Lower lobe of right lung (tissue), 2 donors: ENCODE data around the gene NXPE1. TPM values are rescaled to one million over a fixed set of nuclear protein-coding genes. Genes with fewer than 3 reads are reported as not detected.

Source experiments
- ATAC-seq, 2 donors: fragments of 200-7000 bp; cut with Tn5 transposase; one replicate each; pipeline ENCODE4 v1.9.1; 2020 to 2022; ENCODE audit warnings: mild to moderate bottlenecking in 2 of 2, moderate library complexity in 2 of 2
- DNase-seq: peaks from one replicate; pipeline ENCODE4 v3.0.0-alpha.2; 2020
- H3K27ac ChIP-seq: fragments of 200-600 bp; one replicate; pipeline ENCODE4 v1.8.0; 2022
- H3K27me3 ChIP-seq: fragments of 200-600 bp; one replicate; pipeline ENCODE4 v1.8.0; 2022; ENCODE audit warnings: low read depth
- H3K36me3 ChIP-seq: fragments of 200-600 bp; one replicate; pipeline ENCODE4 v1.8.0; 2022; ENCODE audit warnings: mild to moderate bottlenecking
- H3K4me1 ChIP-seq: fragments of 200-600 bp; one replicate; pipeline ENCODE4 v1.8.0; 2022
- H3K4me3 ChIP-seq: fragments of 200-600 bp; one replicate; pipeline ENCODE4 v1.8.0; 2022; ENCODE audit warnings: mild to moderate bottlenecking
- H3K9me3 ChIP-seq: fragments of 200-600 bp; one replicate; pipeline ENCODE4 v1.8.0; 2022
- CTCF ChIP-seq: fragments of 200-600 bp; IDR thresholded peaks from one replicate; pipeline ENCODE4 v1.8.0; 2022; ENCODE audit warnings: antibody characterized with exemption, mild to moderate bottlenecking
- intact Hi-C: fragments of 100-400 bp; cut with DNase I; formaldehyde crosslinking; loops from one replicate; pipeline ENCODE4 v1.11.0; 2022
- total RNA-seq: library from RNA; stranded (reverse); fragmentation: NEBNext Ultra II Directional; extraction: Animal tissue kit (Norgen Biotek cat#: 25700); gene quantifications from one replicate; pipeline ENCODE4 v1.2.1, GENCODE V29; 2021
- donor health status: DM: no; HTN: yes; CAD: no; lungs with severe emphysema.

Gene NXPE1
- total RNA-seq, 1 donor from 2014 or later = not detected

DNA sequence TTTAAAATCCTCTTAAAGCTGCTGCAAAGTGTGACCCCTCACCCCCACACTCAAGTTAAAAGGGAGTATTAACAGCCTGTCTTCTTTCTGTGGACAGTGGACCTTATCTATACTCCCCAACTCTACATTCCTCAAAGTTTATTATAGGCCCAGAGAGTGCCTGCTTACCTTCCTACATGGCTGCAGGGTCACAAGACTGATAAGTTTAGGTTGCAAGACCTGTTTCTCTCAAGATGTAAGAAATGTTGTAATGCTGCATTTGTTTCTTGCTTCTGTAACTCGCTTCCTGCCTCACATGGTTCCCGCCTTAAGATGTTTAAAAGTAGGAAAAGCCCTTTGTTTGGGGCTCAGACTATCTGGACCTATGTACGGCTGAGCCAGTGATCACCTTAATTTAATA, 10.1 kb upstream of the NXPE1 start:
- DNase-seq (no peak), ATAC-seq (no peak)
- no peak for TF ChIP-seq CTCF
- Histone ChIP-seq H3K9me3 (no peaks in the 10 kb centered on the region), H3K36me3 (no peaks in the 10 kb centered on the region), H3K4me3 (no peak overlapping the region), H3K4me1 (no peaks in the 10 kb centered on the region), H3K27me3 (no peaks in the 10 kb centered on the region), H3K27ac (no peak overlapping the region)
- intact Hi-C loops = no loop called here

GRCh38 chr11:114566276-114566675, 6.6 kb upstream of the NXPE1 start:
- Histone ChIP-seq H3K36me3 (no peaks in the 10 kb centered on the region), H3K4me1 (no peaks in the 10 kb centered on the region), H3K9me3 (no peaks in the 10 kb centered on the region), H3K27me3 (no peaks in the 10 kb centered on the region), H3K4me3 (no peak overlapping the region), H3K27ac (no peak overlapping the region)
- ATAC-seq = no peak
- no peak for DNase-seq
- TF ChIP-seq CTCF = no peak
- intact Hi-C loops = no loop called here

- Histone ChIP-seq H3K27me3 (no peaks in the 10 kb centered on the region), H3K36me3 (no peaks in the 10 kb centered on the region), H3K9me3 (no peaks in the 10 kb centered on the region), H3K27ac (no peak overlapping the region), H3K4me3 (no peak overlapping the region), H3K4me1 (no peaks in the 10 kb centered on the region)
- intact Hi-C loops = no loop called here
- DNase-seq = no peak
- TF ChIP-seq CTCF = no peak
- ATAC-seq = no peak
These were observed 5.2 kb upstream of the NXPE1 start for GRCh38 chr11:114564831-114565230.

- DNase-seq = no peak
- no peaks in the 10 kb centered on the region for H3K4me1 ChIP-seq
- no peaks in the 10 kb centered on the region for H3K27me3 ChIP-seq
- no peaks in the 10 kb centered on the region for H3K36me3 ChIP-seq
- intact Hi-C loops = no loop called here
- H3K4me3 ChIP-seq = no peak overlapping the region
- no peaks in the 10 kb centered on the region for H3K9me3 ChIP-seq
- no peak for TF ChIP-seq CTCF
- ATAC-seq = no peak
- H3K27ac ChIP-seq = no peak overlapping the region
These were observed 3.4 kb upstream of the NXPE1 start for GRCh38 chr11:114563077-114563476.

DNA sequence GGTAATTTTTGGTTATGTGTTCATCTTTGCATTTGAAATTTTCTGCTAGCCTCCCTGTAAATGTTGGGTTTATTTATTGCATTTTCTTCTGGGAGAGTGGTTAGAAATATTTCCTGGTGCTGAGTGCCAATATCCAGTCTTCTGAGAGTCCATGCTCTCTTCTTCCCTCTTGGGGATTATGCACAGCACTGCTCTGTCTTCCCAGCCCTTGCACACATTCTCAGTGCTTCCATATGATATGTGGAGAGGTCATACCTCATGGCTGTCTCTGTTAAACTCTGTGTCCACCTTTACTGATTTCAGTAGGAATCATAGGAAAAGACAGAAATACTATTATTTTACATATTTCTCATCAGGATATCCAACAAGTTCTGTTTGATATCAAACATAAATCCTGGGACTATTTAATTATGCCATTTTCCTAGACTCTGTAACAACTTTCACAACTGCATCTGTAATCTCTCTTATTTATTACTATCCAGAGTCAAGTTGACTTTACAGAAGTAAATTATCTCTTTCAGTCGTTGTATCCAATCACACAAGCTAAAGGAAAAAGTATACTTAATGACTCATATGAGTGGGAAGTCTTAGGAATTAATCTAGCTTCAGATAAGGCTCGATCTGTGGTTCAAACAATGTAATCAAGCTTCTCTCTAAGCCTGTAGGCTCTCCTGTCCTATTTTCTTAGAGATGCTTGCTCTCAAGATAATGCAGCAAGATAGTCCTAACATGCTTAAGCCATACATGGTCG, 2.7 kb upstream of the NXPE1 start:
- ATAC-seq (no peak), DNase-seq (no peak)
- Histone ChIP-seq H3K9me3 (no peaks in the 10 kb centered on the region), H3K4me1 (no peaks in the 10 kb centered on the region), H3K36me3 (no peaks in the 10 kb centered on the region), H3K27me3 (no peaks in the 10 kb centered on the region), H3K4me3 (no peak overlapping the region), H3K27ac (no peak overlapping the region)
- TF ChIP-seq CTCF = no peak
- intact Hi-C loops = no loop called here
